Endothelial cell of umbilical vein (primary cell): ENCODE results near the gene C1orf122.

Experiments used
- CTCF ChIP-seq, 2 donors: IDR thresholded peaks; 1 replicate in 1 of 2; 2 replicates in 1 of 2; pipeline ENCODE4 v1.5.1; 2011; ENCODE audit warnings: low read length in 2 of 2, mild to moderate bottlenecking in 2 of 2, moderate library complexity in 2 of 2, control low read depth in 1 of 2, inconsistent platforms in 1 of 2, low read depth in 1 of 2; ENCODE audit not compliant: insufficient read depth in 1 of 2; ENCODE audit errors: extremely low read depth in 1 of 2
- EZH2 ChIP-seq: IDR thresholded peaks from 2 replicates; pipeline ENCODE4 v1.6.1; 2012; ENCODE audit warnings: borderline replicate concordance, low read depth, mild to moderate bottlenecking, moderate library complexity, low read length, inconsistent platforms; ENCODE audit not compliant: severe bottlenecking
- FOS ChIP-seq: IDR thresholded peaks from 2 replicates; pipeline ENCODE4 v1.6.1; 2011; ENCODE audit warnings: mild to moderate bottlenecking, low read length, moderate library complexity, borderline replicate concordance; ENCODE audit not compliant: insufficient read depth
- JUN ChIP-seq: IDR thresholded peaks from 2 replicates; pipeline ENCODE4 v1.6.1; 2011; ENCODE audit warnings: borderline replicate concordance, low read depth; ENCODE audit not compliant: insufficient read length, insufficient read depth
- MYC ChIP-seq: IDR thresholded peaks from one replicate; pipeline ENCODE4 v1.6.1; 2011; ENCODE audit warnings: mild to moderate bottlenecking, low read depth, low read length
- POLR2A ChIP-seq: IDR thresholded peaks from 2 replicates; pipeline ENCODE4 v1.6.1; 2012; ENCODE audit warnings: low read depth, mild to moderate bottlenecking, control low read depth, low read length
- POLR2AphosphoS5 ChIP-seq: IDR thresholded peaks from 2 replicates; pipeline ENCODE4 v1.6.1; 2012; ENCODE audit warnings: low read depth, mild to moderate bottlenecking, control low read depth, low read length, moderate library complexity; ENCODE audit not compliant: insufficient read depth
- TF ChIP-seq, protein P1 (sequence below): IDR thresholded peaks from 2 replicates; pipeline ENCODE4 v1.6.1; 2011; ENCODE audit not compliant: insufficient read depth, insufficient read length

DNA sequence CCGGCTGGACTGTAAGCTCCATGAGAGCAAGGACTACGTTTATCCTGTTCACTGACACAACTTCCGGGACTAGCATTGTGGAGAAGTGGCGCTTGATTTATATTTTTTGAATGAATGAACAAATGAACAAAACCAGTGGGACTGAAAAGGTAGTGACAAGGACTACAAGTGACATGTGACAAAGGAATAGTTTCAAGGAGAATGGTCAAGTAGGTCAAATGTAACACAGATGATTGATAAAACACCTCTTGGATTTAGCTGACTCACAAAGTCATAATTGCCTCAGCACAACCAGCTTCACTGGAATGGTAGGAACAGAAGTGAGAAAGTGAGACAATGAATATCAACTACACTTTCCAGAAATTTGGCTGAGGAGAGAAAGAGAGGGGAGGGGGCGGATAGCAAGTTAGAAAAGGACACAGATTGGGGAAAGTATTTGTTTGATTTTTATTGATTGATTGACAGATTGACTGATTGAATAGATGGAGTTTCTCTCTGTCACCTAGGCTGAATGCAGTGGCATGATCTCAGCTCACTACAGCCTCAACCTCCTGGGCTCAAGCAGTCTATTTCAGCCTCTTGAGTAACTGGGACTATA, 37.6 kb downstream of the C1orf122 start:
- no peak for TF ChIP-seq EZH2
- TF ChIP-seq CTCF (IDR thresholded peaks at IDR 0.05; ENCODE audit: extremely low read depth in 1 of 2, insufficient read depth in 1 of 2, low read depth in 1 of 2, low read length in 2 of 2) = no peak
- TF ChIP-seq, protein P1, sequence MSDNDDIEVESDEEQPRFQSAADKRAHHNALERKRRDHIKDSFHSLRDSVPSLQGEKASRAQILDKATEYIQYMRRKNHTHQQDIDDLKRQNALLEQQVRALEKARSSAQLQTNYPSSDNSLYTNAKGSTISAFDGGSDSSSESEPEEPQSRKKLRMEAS = no peak
- no peak for TF ChIP-seq POLR2A
- no peak for TF ChIP-seq POLR2AphosphoS5
- TF ChIP-seq JUN = no peak
- TF ChIP-seq FOS = no peak
- TF ChIP-seq MYC = no peak
